ENCODE results near the gene SEM1. TPM values are rescaled to one million over a fixed set of nuclear protein-coding genes. Genes with fewer than 3 reads are reported as not detected.

Gene SEM1
- total RNA-seq, 1 experiment from 2014 or later, result 263 TPM

DNA sequence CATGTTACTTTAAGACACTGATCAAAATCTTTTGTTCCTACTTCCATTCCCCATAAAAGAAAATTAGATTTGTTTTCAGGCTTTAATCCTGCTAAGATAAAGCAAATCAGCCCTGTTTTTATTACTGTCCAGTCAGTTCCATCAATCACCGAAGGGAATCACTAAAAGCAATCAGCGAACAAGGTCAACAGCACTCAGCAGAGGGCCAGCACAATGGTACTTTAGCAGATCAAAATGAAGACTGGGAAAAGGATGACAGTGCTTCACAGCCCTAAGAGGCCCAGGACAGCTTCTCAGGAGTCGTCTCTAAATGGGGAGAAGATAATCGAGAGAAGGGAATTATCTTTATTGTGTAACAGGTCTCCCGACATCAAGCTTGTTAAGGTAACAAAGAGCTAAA lies 32.7 kb downstream of the SEM1 start:
- no peaks in the 10 kb centered on the region for H3K4me1 ChIP-seq (ENCODE audit: insufficient read depth, low read length)
- no TSS peak for BruUV-seq (replicated peaks)
- ChIA-PET POLR2A (ENCODE audit: unreplicated experiment) (no interaction called here), CTCF (no interaction called here)
- no peak for ATAC-seq
- no peak overlapping the region for H3K27ac ChIP-seq (ENCODE audit: low read length)
- no peaks in the 10 kb centered on the region for H3K9me3 ChIP-seq (ENCODE audit: low read length)
- H4K20me1 ChIP-seq (ENCODE audit: low read length), result no peaks in the 10 kb centered on the region
- no peak overlapping the region for H3K9ac ChIP-seq (ENCODE audit: low read length)
- no peaks in the 10 kb centered on the region for H3K79me2 ChIP-seq (ENCODE audit: low read length)
- H3K36me3 ChIP-seq (ENCODE audit: low read depth, low read length), result no peaks in the 10 kb centered on the region
- intact Hi-C loops (cut with micrococcal nuclease), result no loop called here
- no peak overlapping the region for H3K4me3 ChIP-seq (ENCODE audit: low read length)
- TF ChIP-seq, protein P1, sequence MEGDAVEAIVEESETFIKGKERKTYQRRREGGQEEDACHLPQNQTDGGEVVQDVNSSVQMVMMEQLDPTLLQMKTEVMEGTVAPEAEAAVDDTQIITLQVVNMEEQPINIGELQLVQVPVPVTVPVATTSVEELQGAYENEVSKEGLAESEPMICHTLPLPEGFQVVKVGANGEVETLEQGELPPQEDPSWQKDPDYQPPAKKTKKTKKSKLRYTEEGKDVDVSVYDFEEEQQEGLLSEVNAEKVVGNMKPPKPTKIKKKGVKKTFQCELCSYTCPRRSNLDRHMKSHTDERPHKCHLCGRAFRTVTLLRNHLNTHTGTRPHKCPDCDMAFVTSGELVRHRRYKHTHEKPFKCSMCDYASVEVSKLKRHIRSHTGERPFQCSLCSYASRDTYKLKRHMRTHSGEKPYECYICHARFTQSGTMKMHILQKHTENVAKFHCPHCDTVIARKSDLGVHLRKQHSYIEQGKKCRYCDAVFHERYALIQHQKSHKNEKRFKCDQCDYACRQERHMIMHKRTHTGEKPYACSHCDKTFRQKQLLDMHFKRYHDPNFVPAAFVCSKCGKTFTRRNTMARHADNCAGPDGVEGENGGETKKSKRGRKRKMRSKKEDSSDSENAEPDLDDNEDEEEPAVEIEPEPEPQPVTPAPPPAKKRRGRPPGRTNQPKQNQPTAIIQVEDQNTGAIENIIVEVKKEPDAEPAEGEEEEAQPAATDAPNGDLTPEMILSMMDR (conservative IDR thresholded peaks at IDR 0.05; ENCODE audit: low read depth, low read length), result no peak
- TF ChIP-seq EZH2 (IDR thresholded peaks at IDR 0.05; ENCODE audit: low read length, unreplicated experiment), result no peak
- TF ChIP-seq EZH2phosphoT487 (IDR thresholded peaks at IDR 0.05; ENCODE audit: borderline replicate concordance, low read length), result no peak
- no peaks in the 10 kb centered on the region for H3K9me2 ChIP-seq (replicated peaks; ENCODE audit: low read length)
- no peak overlapping the region for H3K4me2 ChIP-seq (ENCODE audit: low read length)
- no peak for DNase-seq
- no peak overlapping the region for H2AFZ ChIP-seq (ENCODE audit: low read length)
- H3F3A ChIP-seq (ENCODE audit: low read length, unreplicated experiment), result no peaks in the 10 kb centered on the region
- H3K27me3 ChIP-seq (ENCODE audit: low read length), result no peaks in the 10 kb centered on the region

DNA sequence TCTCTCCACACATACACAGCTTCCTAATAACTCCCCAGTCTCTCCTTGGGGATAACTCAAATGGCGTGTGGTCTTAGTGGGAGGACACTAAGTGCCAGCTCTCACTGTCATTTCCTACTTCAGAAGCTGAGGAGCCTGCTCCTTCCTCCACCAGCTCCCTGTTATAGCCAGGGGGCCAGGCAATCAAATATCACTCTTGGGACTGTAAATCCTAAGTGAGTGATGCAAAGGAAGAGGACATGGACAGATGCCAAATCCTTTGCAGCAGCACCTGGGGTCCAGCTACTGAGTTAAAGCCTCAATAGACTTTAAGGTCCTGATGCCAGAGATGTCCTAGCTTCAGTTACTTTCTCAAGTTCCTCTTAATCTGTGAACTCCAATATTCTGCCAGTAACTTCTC lies 34.1 kb downstream of the SEM1 start:
- no peak overlapping the region for H3K27ac ChIP-seq (ENCODE audit: low read length)
- H3K4me1 ChIP-seq (ENCODE audit: insufficient read depth, low read length), result no peaks in the 10 kb centered on the region
- ChIA-PET POLR2A (ENCODE audit: unreplicated experiment) (no interaction called here), CTCF (no interaction called here)
- ATAC-seq (peak; percentile 37; the same call in 1 of the 2 replicates), DNase-seq (peak; percentile 8)
- BruUV-seq (replicated peaks), result no TSS peak
- H3F3A ChIP-seq (ENCODE audit: low read length, unreplicated experiment), result no peaks in the 10 kb centered on the region
- H2AFZ ChIP-seq (ENCODE audit: low read length), result no peak overlapping the region
- TF ChIP-seq EZH2phosphoT487 (IDR thresholded peaks at IDR 0.05; ENCODE audit: borderline replicate concordance, low read length) (no peak), EZH2 (IDR thresholded peaks at IDR 0.05; ENCODE audit: low read length, unreplicated experiment) (no peak)
- TF ChIP-seq, protein P1 (conservative IDR thresholded peaks at IDR 0.05; ENCODE audit: low read depth, low read length), result no peak
- no peaks in the 10 kb centered on the region for H4K20me1 ChIP-seq (ENCODE audit: low read length)
- intact Hi-C loops (cut with micrococcal nuclease), result no loop called here
- no peaks in the 10 kb centered on the region for H3K79me2 ChIP-seq (ENCODE audit: low read length)
- no peaks in the 10 kb centered on the region for H3K36me3 ChIP-seq (ENCODE audit: low read depth, low read length)
- no peak overlapping the region for H3K4me3 ChIP-seq (ENCODE audit: low read length)
- H3K27me3 ChIP-seq (ENCODE audit: low read length), result no peaks in the 10 kb centered on the region
- no peaks in the 10 kb centered on the region for H3K9me2 ChIP-seq (replicated peaks; ENCODE audit: low read length)
- no peaks in the 10 kb centered on the region for H3K9me3 ChIP-seq (ENCODE audit: low read length)
- no peak overlapping the region for H3K4me2 ChIP-seq (ENCODE audit: low read length)
- no peak overlapping the region for H3K9ac ChIP-seq (ENCODE audit: low read length)

DNA sequence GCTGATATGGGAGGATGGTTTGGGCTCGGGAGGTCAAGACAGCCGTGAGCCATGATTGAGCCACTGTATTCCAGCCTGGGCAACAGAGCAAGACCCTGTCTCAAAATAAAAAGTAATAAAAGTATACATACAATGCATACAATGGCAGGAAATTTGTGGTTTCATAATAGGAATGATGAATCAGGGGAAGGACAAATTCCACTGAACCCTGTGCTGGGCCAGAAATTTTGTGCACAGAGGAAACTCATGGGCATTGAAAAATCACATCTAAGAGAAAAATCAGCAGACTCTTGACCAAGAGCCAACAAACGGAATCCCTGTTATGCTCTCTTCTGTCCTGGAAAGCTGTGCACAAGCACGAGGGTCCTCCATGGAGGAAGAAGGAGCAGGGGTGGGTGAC lies 35.1 kb downstream of the SEM1 start:
- Histone ChIP-seq H3K4me2 (ENCODE audit: low read length) (no peak overlapping the region), H3K79me2 (ENCODE audit: low read length) (no peaks in the 10 kb centered on the region), H3K27me3 (ENCODE audit: low read length) (no peaks in the 10 kb centered on the region), H3K4me1 (ENCODE audit: insufficient read depth, low read length) (peaks cover 3% of the 10 kb centered on the region; the same call in 1 of the 2 replicates), H3K9me2 (replicated peaks; ENCODE audit: low read length) (no peaks in the 10 kb centered on the region), H4K20me1 (ENCODE audit: low read length) (no peaks in the 10 kb centered on the region), H3K27ac (ENCODE audit: low read length) (no peak overlapping the region), H3K9me3 (ENCODE audit: low read length) (no peaks in the 10 kb centered on the region), H3F3A (ENCODE audit: low read length, unreplicated experiment) (no peaks in the 10 kb centered on the region), H3K9ac (ENCODE audit: low read length) (no peak overlapping the region), H3K36me3 (ENCODE audit: low read depth, low read length) (no peaks in the 10 kb centered on the region), H3K4me3 (ENCODE audit: low read length) (no peak overlapping the region), H2AFZ (ENCODE audit: low read length) (no peak overlapping the region)
- no TSS peak for BruUV-seq (replicated peaks)
- TF ChIP-seq EZH2phosphoT487 (IDR thresholded peaks at IDR 0.05; ENCODE audit: borderline replicate concordance, low read length) (no peak), EZH2 (IDR thresholded peaks at IDR 0.05; ENCODE audit: low read length, unreplicated experiment) (no peak)
- TF ChIP-seq, protein P1 (conservative IDR thresholded peaks at IDR 0.05; ENCODE audit: low read depth, low read length), result no peak
- POLR2A ChIA-PET (ENCODE audit: unreplicated experiment), result no interaction called here
- CTCF ChIA-PET, result no interaction called here
- DNase-seq, result peak; percentile 15
- ATAC-seq, result peak; percentile 47; the same call in 1 of the 2 replicates
- intact Hi-C loops (cut with micrococcal nuclease), result no loop called here

Data from PC-3 (cell line).